ENCODE results near the gene PDYN.
A peak's percentile ranks its signal among the peaks of the same experiment; 100 is the strongest.

PDYN gene

GRCh38 chr20:1968964-1969363 is 24.9 kb downstream of the PDYN start:
- no peaks in the 10 kb centered on the region for H3K9me3 ChIP-seq
- H3K27me3 ChIP-seq, result peaks cover 0 to 33% of the 10 kb centered on the region in 2 donors
- intact Hi-C loops (cut with DNase I; ENCODE audit: low total_unique reads), result loop anchor here (5.0 to 10.0 kb wide), 3 partner anchors 116 to 203 kb away; no protein-coding TSS in a partner anchor
- no peaks in the 10 kb centered on the region for H3K36me3 ChIP-seq
- TF ChIP-seq CTCF (IDR thresholded peaks at IDR 0.05), result no peak
- H3K4me3 ChIP-seq, result no peak overlapping the region
- peaks cover 0 to 11% (median 3%) of the 10 kb centered on the region in 4 donors for H3K4me1 ChIP-seq
- DNase-seq, result no peak
- H3K27ac ChIP-seq, result no peak overlapping the region

DNA sequence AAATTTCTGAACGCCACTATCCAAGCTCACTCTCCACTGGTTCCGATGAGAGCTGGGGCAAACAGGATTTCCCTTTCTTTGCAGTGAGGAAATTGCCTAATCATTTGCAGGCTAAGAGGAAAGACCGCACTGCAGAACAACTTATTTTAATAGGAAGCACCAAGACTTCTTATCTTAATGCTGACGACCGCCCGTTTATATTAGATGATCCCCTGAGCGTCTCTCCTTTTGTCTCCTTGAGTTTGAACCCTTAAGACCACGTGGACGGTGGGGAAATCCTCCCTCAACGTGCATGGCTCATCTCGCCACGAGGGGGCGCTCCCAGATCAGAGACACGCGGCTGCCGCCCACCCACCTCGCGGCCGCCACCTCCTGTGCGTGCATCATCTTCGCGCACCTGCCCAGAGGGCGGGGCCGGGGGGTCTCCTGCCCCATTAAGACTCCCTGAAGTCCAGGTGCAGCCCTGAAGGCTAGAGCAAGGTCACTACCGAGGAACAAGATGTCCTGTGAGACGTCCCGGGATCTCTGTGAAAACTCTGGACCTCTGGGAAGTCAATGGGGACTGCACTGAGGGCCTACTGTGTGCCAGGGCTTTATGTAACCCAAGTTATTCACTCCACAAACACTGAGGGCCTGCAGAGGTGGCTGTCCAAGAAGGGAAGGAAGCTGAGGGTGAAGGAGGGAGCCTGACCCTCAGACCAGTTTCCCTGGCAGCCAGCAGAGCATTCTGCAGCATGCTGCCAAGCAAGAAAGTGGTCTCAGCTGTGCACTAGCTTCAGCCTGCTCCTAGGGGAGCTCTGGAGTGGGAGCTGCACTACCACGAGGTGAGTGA is 28.1 kb downstream of the PDYN start:
- Histone ChIP-seq H3K36me3 (no peaks in the 10 kb centered on the region), H3K4me3 (no peak overlapping the region), H3K4me1 (peaks cover 0 to 11% (median 3%) of the 10 kb centered on the region in 4 donors), H3K27me3 (peaks cover 0 to 40% of the 10 kb centered on the region in 2 donors), H3K27ac (no peak overlapping the region), H3K9me3 (no peaks in the 10 kb centered on the region)
- peak; percentile 84 to 89 for TF ChIP-seq CTCF (IDR thresholded peaks at IDR 0.05)
- peak; percentile 71 to 82 for DNase-seq
- intact Hi-C loops (cut with DNase I; ENCODE audit: low total_unique reads), result loop anchor here (5.0 to 10.0 kb wide), 3 partner anchors 119 to 207 kb away; no protein-coding TSS in a partner anchor

GRCh38 chr20:1964659-1965405 is 29.0 kb downstream of the PDYN start:
- H3K27ac ChIP-seq, result no peak overlapping the region

GRCh38 chr20:1964061-1964460 is 29.8 kb downstream of the PDYN start:
- peaks cover 0 to 30% of the 10 kb centered on the region in 2 donors for H3K27me3 ChIP-seq
- no peaks in the 10 kb centered on the region for H3K9me3 ChIP-seq
- no peak overlapping the region for H3K27ac ChIP-seq
- no peak for DNase-seq
- intact Hi-C loops (cut with DNase I; ENCODE audit: low total_unique reads), result loop anchor here (10.0 kb wide), 2 partner anchors 121 to 159 kb away; no protein-coding TSS in a partner anchor
- no peak for TF ChIP-seq CTCF (IDR thresholded peaks at IDR 0.05)
- H3K36me3 ChIP-seq, result no peaks in the 10 kb centered on the region
- H3K4me3 ChIP-seq, result no peak overlapping the region
- peaks cover 0 to 11% (median 3%) of the 10 kb centered on the region in 4 donors for H3K4me1 ChIP-seq

More at GRCh38 chr20:1964659-1965405, 29.0 kb downstream of the PDYN start:
- no peak for DNase-seq
- Histone ChIP-seq H3K4me3 (no peak overlapping the region), H3K36me3 (no peaks in the 10 kb centered on the region), H3K27me3 (peaks cover 0 to 36% of the 10 kb centered on the region in 2 donors), H3K9me3 (no peaks in the 10 kb centered on the region), H3K4me1 (peaks cover 0 to 11% (median 3%) of the 10 kb centered on the region in 4 donors)
- no peak for TF ChIP-seq CTCF (IDR thresholded peaks at IDR 0.05)
- intact Hi-C loops (cut with DNase I; ENCODE audit: low total_unique reads), result loop anchor here (5.0 to 10.0 kb wide), 3 partner anchors 120 to 207 kb away; no protein-coding TSS in a partner anchor

DNA sequence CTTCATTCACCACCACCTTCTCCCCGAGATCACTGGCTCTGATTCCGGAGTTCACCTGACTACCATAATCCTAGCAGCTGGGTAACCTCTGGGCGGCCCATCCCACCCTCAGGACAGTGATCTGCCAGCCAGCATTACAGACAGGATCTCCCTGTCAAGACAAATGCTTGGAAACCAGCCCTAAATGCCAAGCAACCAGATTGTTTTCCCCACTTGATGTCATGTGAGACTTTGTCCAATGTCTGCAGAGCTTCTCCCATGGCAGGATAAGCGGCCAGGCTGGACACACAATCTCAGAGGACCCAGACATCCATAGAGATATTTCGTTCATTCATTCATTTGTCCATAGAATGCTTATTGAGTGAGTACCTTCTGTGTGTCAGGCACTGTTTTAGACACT is 32.5 kb downstream of the PDYN start:
- Histone ChIP-seq H3K27me3 (peaks cover 0 to 40% of the 10 kb centered on the region in 2 donors), H3K4me1 (peaks cover 0 to 11% (median 3%) of the 10 kb centered on the region in 4 donors), H3K9me3 (no peaks in the 10 kb centered on the region), H3K36me3 (no peaks in the 10 kb centered on the region), H3K27ac (no peak overlapping the region), H3K4me3 (no peak overlapping the region)
- TF ChIP-seq CTCF (IDR thresholded peaks at IDR 0.05), result no peak
- DNase-seq, result no peak
- intact Hi-C loops (cut with DNase I; ENCODE audit: low total_unique reads), result loop anchor here (10.0 kb wide), 2 partner anchors 123 to 157 kb away; no protein-coding TSS in a partner anchor
